GM18526 (cell line): Measurements from ENCODE around the gene THAP7.

Experiments used
- POLR2A ChIP-seq: IDR thresholded peaks from 3 replicates; pipeline ENCODE4 v1.6.1; 2011; ENCODE audit not compliant: insufficient read length; ENCODE audit errors: extremely low read depth

Gene THAP7

DNA sequence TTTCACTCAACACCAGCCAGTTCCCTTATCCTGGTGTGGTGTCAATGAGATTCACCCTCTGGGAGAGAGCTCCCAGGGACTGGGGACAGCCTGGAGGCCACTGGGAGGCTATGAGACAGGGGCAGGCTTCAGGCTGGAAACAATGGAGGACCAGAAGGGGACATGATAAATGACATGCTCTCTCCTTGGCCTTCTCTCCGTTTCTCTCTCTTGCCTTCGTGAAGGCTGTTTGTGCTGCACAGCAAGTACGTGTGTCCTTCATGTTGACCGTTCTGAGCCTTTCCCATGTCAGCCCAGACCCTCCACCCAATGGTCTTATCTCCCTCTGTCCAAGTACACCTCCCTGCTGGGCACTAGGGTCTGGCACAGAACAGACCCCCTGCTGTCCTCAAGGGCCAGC, 21.4 kb downstream of the THAP7 start:
- TF ChIP-seq POLR2A, result no peak

DNA sequence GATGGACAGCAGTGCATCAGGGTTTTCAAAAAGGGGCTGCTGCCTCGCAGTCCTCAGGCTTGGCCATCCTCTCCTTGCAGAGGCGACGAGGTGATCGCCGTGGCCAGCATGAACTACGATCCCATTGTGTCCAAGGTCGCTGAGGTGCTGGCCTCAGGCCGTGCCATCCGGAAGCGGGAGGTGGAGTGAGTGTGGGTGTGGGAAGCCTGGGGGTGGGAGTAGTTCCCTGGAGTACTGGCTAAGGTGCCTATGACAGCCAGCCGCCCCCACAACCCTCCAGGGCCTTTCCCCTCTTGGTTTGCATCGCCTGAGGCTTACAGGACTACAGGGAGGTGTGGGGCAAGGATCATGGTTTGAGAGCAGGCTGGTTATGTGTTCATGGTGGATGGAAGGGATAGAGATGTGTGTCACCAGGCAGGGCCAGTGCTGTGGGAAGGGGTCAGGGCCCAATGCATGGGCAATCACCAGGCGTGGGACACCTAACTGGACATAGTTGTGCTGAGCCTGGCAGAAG, 21.9 kb downstream of the THAP7 start:
- TF ChIP-seq POLR2A, result no peak

DNA sequence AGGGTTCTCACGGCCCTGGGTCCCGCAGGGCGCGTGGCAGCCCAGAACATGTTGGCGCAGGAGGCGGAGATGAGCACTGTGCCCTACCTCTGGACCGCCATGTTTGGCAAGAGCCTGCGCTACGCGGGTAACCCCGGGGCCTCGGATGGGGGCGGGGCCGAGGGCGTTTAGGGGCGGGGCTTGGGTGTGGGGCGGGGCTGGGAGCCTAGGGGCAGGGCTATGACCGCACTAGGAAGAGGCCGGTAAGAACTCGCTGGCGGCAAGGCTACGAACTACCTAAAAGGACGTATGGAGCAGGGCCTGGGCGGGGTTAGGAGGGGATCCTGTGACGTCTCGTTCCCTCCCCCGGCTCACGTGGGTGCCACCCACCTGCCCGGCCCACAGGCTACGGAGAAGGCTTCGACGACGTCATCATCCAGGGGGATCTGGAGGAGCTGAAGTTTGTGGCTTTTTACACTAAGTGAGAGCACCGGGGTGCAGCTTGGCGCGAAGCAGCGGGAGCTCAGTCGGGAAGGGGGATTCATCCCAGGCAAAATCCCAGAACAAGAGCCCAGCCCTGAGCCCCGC, 22.6 kb downstream of the THAP7 start:
- no peak for TF ChIP-seq POLR2A

DNA sequence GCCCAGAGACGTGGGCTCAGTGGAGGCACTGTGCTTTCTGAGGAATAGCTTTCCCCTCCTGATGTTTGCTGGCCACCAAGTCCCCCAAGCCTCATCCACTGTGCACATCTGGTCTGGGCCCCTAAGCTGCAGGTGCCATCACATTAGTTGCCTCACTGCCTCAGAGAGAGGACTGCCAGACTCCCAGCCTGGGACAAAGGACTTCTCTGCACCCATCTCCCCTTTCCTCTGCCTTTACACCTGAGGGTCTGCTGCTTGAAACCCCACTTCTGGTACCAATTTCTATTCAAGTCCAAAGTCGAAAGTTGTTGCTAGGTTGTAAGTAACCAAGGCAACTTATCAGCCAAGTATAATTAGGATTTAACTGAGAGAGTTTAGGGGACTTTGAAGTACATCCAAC, 23.5 kb downstream of the THAP7 start:
- no peak for TF ChIP-seq POLR2A

DNA sequence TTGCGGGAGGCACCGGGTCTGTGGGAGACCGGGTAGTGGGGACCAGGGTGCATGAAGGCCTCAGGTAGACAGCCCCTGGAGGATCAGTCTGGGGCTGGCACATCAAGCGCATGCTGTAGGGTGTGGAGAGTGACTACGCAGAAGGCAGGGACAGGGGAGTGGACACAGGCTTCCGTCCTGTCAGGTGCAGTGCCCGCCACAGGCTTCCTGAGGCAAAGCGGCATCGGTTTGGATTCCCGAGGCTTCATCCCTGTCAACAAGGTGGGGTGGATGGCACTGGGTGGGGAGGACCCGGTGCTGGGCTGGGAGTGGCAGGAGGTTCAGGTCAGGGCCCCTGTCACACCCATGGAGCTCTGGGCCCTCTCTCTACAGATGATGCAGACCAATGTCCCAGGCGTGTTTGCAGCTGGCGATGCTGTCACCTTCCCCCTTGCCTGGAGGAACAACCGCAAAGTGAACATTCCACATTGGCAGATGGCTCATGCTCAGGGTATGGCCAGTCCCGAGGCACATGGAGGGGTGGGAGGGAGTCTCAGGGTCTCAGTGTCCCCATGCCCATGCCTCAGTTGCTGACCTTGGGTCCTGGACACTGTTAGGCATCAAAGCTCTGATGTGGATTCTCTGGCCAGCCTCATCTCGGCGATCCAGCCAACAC, 24.3 kb downstream of the THAP7 start:
- TF ChIP-seq POLR2A, result no peak

DNA sequence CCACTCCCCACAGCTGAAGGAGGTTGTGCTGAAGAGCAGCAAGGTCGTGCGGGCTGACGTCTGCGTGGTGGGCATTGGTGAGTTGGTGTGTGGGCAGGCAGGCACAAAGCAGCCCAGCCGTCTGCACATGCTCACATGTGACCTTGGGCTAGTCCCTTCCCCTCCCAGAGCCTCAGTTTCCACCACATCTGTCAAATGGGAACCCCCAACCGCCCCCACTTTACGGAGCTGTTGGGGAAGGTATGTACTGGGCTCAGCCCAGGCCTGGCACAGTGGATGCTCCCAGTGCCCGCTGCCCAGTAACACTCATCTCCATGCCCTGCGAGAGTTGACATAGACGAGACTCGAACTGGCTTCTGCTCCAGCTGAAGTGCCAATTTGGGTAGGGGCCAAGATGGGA, 24.9 kb downstream of the THAP7 start:
- TF ChIP-seq POLR2A, result no peak

DNA sequence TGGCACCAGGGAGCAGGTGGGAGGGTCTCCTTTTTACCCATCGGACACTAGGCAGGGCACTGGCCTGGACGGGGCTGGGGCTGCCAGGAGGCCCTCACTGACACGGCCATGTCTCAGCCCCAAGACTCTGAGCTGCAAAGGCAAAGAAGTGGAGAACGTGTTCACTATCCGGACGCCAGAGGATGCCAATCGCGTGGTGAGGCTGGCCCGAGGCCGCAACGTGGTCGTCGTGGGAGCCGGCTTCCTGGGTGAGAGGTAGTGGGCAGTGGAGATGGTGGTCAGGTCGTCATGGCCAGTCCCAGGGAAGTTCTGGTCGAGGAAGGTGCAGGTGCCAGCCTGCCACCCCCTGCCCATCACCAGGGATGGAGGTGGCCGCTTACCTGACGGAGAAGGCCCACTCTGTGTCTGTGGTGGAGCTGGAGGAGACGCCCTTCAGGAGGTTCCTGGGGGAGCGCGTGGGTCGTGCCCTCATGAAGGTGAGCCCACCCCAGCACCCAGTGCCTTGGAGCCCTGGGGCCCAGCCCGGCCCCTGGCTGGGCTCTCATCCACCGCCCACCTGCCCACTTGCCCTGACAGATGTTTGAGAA, 25.5 kb downstream of the THAP7 start:
- TF ChIP-seq POLR2A, result no peak

DNA sequence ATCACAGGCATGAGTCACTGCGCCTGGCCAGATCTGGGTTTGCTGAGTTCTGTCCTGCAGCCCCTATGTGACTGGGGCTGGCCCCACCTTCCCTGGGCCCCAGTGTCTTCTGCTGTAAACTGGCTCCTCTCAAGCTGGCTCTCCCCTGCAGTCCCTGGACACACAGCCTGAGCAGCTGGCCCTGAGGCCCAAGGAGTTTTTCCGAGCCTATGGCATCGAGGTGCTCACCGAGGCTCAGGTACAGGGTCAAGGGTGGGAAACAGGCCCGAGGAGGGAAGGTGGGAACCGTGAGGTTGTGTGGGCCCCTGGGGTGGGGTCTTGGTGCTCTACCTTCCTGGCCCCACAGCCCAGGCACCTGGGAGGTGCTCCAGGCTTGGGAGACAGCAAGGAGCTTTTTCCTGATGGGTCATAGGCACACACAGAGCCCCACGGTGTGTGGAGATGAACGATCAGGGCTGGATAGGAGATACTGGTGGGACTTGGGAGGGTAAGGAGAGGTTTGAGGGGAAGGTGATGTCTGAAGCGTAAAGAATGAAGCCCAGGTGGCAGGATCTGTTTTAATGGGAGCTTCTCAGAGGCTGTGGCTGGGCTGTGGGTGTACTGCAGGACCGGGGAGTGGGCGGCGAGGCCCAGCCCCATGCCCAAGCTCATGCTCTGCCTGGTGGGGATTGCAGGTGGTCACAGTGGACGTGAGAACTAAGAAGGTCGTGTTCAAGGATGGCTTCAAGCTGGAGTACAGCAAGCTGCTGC, 26.2 kb downstream of the THAP7 start:
- TF ChIP-seq POLR2A, result no peak

DNA sequence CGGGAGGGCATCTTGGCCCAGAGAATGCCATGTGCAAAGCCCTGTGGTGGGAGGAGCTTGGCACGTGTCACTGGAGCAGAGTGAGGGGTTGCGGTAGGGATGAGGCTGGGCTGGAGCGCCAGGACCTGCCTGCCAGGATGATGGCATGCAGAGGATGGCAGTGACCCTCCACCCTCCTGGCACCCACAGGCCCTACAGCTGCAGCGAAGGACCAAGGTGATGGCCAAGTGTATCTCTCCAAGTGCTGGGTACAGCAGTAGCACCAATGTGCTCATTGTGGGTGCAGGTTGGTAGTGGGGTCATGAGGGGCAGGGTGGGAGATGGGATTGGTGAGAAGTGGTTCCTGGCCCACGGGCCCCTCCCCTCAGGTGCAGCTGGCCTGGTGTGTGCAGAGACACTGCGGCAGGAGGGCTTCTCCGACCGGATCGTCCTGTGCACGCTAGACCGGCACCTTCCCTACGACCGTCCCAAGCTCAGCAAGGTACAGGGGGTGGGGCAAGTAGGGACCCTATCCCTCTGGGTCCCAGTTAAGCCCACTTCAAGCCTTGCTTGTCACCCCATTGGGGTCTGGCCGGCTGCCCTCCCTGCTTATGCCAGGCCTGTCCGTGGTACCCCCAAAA, 27.5 kb downstream of the THAP7 start:
- TF ChIP-seq POLR2A, result no peak

DNA sequence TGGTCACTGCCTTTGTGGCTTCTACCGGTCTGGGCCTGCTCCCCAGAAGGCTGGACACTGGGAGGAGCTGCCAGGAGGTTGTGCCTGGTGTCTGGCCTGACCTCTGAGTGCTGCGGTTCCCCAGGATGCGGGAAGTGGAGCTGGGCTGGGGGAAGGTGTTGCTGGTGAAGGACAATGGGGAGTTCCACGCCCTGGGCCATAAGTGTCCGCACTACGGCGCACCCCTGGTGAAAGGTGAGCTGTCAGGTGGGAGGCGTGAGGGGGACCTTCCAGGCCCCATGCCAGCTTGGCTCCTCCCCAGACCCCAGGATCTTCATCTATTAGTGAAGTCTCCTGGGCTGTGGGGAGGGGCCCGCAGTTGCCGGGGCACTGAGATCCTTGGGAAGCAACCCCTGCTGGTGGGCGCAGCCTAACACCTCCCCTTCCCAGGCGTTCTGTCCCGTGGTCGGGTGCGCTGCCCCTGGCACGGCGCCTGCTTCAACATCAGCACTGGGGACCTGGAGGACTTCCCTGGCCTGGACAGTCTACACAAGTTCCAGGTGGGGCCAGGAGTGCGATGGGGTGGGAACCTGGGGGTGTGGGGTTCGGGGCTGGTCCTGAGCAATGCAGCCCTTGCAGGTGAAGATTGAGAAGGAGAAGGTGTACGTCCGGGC, 28.2 kb downstream of the THAP7 start:
- TF ChIP-seq POLR2A, result no peak

DNA sequence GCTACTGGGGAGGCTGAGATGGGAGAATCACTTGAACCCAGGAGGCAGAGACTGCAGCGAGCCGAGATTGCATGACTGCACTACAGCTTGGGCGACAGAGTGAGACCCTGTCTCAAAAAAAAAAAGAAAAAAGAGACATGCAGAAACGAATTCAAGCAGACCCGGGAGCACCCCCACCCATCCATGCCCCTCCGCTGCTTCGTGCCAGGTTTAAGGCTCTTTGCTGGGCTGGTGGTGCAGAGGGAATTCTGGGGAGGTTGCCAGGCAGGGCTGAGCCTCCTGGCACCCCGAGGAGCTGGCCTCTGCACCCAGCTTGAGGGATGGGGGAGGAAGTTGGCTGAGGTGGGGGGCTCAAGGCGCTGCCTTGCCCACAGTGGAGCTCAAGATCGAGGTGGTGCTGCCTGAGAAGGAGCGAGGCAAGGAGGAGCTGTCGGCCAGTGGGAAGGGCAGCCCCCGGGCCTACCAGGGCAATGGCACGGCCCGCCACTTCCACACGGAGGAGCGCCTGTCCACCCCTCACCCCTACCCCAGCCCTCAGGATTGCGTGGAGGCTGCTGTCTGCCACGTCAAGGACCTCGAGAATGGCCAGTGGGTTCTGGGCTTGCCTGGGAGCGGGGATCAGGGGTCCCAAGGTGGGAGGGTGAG, 28.9 kb downstream of the THAP7 start:
- no peak for TF ChIP-seq POLR2A

DNA sequence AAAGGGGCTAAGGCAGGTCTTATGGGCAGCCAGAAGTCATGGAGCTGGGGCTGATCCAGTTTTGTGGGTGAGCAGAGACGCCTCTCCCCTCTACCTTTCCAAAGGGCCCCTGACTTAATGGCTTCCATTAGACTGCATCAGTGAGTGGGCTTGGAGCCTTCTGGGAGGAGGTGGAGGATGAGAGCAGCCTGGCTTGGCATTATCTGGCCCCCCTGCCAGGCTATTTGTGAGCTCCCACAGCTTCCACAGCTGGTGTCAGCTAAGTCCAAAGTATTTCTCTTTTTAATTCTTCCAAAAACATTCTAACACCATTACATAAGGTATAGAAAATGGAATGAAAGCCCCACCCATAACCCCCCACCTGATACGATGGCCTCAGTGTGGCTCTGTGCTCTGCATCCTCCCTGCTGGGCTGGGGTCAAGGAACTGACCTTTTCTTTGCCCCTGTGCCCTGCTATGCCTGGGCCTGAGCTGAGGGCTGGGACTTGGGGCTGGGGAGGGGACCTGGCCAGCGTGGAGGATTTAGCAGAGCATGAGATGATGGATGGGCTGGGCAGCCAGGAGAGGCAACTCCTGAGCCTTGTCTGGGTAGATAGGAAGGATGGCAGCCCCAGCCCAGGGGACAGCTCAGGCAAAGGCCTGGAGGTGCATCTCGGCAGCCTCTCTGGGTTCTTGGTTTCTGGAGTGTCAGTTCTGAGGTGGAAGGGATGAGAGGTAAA, 30.8 kb downstream of the THAP7 start:
- TF ChIP-seq POLR2A, result no peak

DNA sequence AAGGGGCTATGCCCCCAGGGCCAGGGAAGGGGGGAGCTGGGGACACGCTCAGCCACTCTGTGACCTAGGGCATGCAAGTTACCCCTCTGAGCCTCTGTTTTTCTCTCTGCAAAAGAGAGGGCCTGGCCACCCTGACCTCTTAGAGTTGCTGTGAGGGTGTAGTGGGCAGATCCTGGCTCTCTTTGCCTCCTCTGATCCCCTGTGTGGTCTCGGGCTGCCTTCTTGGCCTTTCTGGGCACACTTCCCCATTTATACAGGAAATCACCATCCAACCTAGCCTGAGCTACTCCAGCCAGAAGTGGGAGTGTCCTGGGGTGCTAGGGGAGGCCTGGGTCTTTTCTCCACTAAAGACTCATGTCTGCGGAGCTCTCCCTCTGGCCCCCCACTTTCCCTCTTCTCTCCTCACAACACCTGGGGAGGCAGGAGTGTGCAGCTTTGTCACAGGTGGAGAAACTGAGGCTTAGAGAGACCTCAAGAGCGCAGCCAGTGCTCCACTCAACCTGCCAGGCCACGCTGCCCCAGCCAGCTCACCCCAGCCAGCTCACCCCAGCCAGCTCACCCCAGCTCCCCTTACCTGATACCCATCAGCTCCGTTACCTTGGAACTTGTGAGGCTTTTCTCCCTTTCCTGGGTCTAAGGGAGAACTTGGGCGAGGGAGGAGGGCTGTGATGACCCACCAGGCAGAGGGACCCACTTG, 33.5 kb downstream of the THAP7 start:
- no peak for TF ChIP-seq POLR2A

DNA sequence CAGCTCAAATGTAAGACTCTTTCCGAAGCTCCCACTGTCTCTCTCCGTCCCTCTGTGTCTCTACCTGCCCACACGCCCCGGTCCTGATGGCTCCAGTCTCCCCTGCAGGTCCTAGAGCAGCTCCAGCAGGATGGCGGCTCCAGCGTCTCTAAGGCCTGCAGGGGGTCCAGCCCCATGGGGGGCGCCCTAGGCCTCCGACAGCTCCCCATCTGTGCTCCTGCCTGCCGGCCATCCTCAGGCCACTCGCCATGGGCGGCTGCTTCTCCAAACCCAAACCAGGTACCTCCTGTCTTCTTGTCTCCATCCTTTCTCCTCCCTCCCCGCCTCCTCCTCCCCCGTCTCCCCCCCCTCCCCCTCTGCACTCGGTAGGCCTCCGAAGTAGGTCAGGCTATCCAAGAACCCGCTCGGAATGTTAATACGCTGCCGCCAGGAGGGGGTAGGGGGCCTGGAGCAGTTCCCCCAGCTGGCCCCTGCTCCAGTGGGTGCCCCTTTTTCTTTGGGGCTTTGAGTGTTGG, 34.2 kb downstream of the THAP7 start:
- no peak for TF ChIP-seq POLR2A
